A673 (cell line): ENCODE data around the gene METTL1. TPM values are rescaled to one million over a fixed set of nuclear protein-coding genes. Genes with fewer than 3 reads are reported as not detected.

Experiments
- BruUV-seq: library from RNA; stranded (reverse); fragments of 400-500 nt; replicated peaks from 2 replicates; lab custom pipeline; 2021; lab: Mats Ljungman, UMichigan
- CTCF ChIA-PET: fragments of 300-600 bp; sonication (Branson Sonifier 250); formaldehyde crosslinking; loops from one replicate; lab custom pipeline; 2022; ENCODE audit warnings: antibody characterized with exemption; lab: Charles Lee
- POLR2A ChIA-PET: fragments of 300-600 bp; sonication (Branson Sonifier 250); formaldehyde crosslinking; loops from one replicate; lab custom pipeline; 2022; ENCODE audit warnings: antibody characterized with exemption; ENCODE audit not compliant: low non-redundant PET; lab: Charles Lee
- DNase-seq: peaks from one replicate; pipeline ENCODE4 v3.0.0-alpha.2; 2015; ENCODE audit warnings: low spot score
- H3K27ac ChIP-seq: fragments of 200-600 bp; sonication (generic); 2 replicates; pipeline ENCODE4 v1.5.1; 2016; ENCODE audit warnings: mixed run types, low read depth, mild to moderate bottlenecking, mixed read lengths, antibody characterized with exemption, low read length; ENCODE audit not compliant: poor library complexity, severe bottlenecking
- H3K27me3 ChIP-seq: fragments of 200-600 bp; sonication (generic); replicated peaks from 2 replicates; pipeline ENCODE4 v1.6.1; 2017; ENCODE audit warnings: mixed run types, low read depth, mild to moderate bottlenecking, mixed read lengths, antibody characterized with exemption, low read length; ENCODE audit not compliant: insufficient read depth, poor library complexity
- H3K36me3 ChIP-seq: fragments of 200-600 bp; sonication (generic); 2 replicates; pipeline ENCODE4 v1.6.1; 2016; ENCODE audit warnings: mixed run types, mild to moderate bottlenecking, mixed read lengths, antibody characterized with exemption, low read length; ENCODE audit not compliant: insufficient read depth, poor library complexity, severe bottlenecking
- H3K4me1 ChIP-seq: fragments of 200-600 bp; sonication (generic); 2 replicates; pipeline ENCODE4 v1.6.1; 2017; ENCODE audit warnings: mixed run types, mild to moderate bottlenecking, mixed read lengths, antibody characterized with exemption, low read length; ENCODE audit not compliant: insufficient read depth, poor library complexity, severe bottlenecking
- H3K4me3 ChIP-seq: fragments of 200-600 bp; sonication (generic); 2 replicates; pipeline ENCODE4 v1.5.1; 2016; ENCODE audit warnings: low read depth, mixed run types, mild to moderate bottlenecking, mixed read lengths, low read length; ENCODE audit not compliant: poor library complexity, severe bottlenecking
- H3K9me3 ChIP-seq: fragments of 200-600 bp; sonication (generic); 2 replicates; pipeline ENCODE4 v1.6.1; 2016; ENCODE audit warnings: mixed run types, low read depth, mild to moderate bottlenecking, mixed read lengths, antibody characterized with exemption, low read length; ENCODE audit not compliant: poor library complexity, severe bottlenecking
- CTCF ChIP-seq: fragments of 300-800, 200-600 bp; sonication (generic); conservative IDR thresholded peaks from 2 replicates; pipeline ENCODE4 v1.5.1; 2017; ENCODE audit warnings: low read depth, mild to moderate bottlenecking, antibody characterized with exemption, low read length, moderate library complexity, mixed read lengths
- EZH2 ChIP-seq: fragments of 200-600 bp; sonication (generic); IDR thresholded peaks from 2 replicates; pipeline ENCODE4 v1.6.1; 2017; ENCODE audit warnings: borderline replicate concordance, low read depth, mild to moderate bottlenecking, mixed read lengths, antibody characterized with exemption, low read length; ENCODE audit not compliant: poor library complexity, severe bottlenecking
- intact Hi-C: fragments of 100-400 bp; cut with micrococcal nuclease; formaldehyde crosslinking; loops from one replicate; pipeline ENCODE4 v1.10.0; 2022; ENCODE audit not compliant: unreplicated experiment
- total RNA-seq: library from RNA; stranded (reverse); gene quantifications from 2 replicates; pipeline ENCODE4 v1.2.3, GENCODE V29; 2021

METTL1 gene
- total RNA-seq, 1 experiment from 2014 or later, result 55.6 TPM

- H3K27me3 ChIP-seq, result no peaks in the 10 kb centered on the region
- CTCF ChIA-PET, result no interaction called here
- intact Hi-C loops, result no loop called here
Measured at GRCh38 chr12:57781244-57781643, 9.3 kb upstream of the METTL1 start.

GRCh38 chr12:57780284-57780897 is 8.5 kb upstream of the METTL1 start:
- TF ChIP-seq CTCF (no peak), EZH2 (no peak)
- no peak overlapping the region for H3K27ac ChIP-seq
- H3K4me1 ChIP-seq, result no peaks in the 10 kb centered on the region
- no peak overlapping the region for H3K4me3 ChIP-seq
- no peaks in the 10 kb centered on the region for H3K9me3 ChIP-seq
- no peaks in the 10 kb centered on the region for H3K27me3 ChIP-seq
- DNase-seq, result no peak
- no TSS peak for BruUV-seq
- POLR2A ChIA-PET, result no interaction called here
- intact Hi-C loops, result no loop called here
- CTCF ChIA-PET, result no interaction called here
- H3K36me3 ChIP-seq, result peaks cover 11% of the 10 kb centered on the region

More at GRCh38 chr12:57781244-57781643, 9.3 kb upstream of the METTL1 start:
- POLR2A ChIA-PET, result interaction anchor here (0.6 kb wide), 1 partner anchor 421 kb away, joined by 11 read pairs; no protein-coding TSS in a partner anchor
- Histone ChIP-seq H3K4me3 (no peak overlapping the region), H3K9me3 (no peaks in the 10 kb centered on the region), H3K4me1 (no peaks in the 10 kb centered on the region), H3K27ac (no peak overlapping the region), H3K36me3 (peaks cover 19% of the 10 kb centered on the region)
- BruUV-seq, result no TSS peak
- TF ChIP-seq CTCF (no peak), EZH2 (no peak)
- no peak for DNase-seq

- ChIA-PET CTCF (no interaction called here), POLR2A (no interaction called here)
- intact Hi-C loops, result no loop called here
- H3K4me1 ChIP-seq, result no peaks in the 10 kb centered on the region
- TF ChIP-seq EZH2, result no peak
- TF ChIP-seq CTCF, result no peak
- H3K9me3 ChIP-seq, result no peaks in the 10 kb centered on the region
- no TSS peak for BruUV-seq
- H3K36me3 ChIP-seq, result peaks cover 7% of the 10 kb centered on the region
- H3K27ac ChIP-seq, result no peak overlapping the region
- no peaks in the 10 kb centered on the region for H3K27me3 ChIP-seq
- no peak overlapping the region for H3K4me3 ChIP-seq
- no peak for DNase-seq
Measured at GRCh38 chr12:57779736-57780135, 7.8 kb upstream of the METTL1 start.
